Measurements from ENCODE around the gene CPB1.

CPB1 gene

DNA sequence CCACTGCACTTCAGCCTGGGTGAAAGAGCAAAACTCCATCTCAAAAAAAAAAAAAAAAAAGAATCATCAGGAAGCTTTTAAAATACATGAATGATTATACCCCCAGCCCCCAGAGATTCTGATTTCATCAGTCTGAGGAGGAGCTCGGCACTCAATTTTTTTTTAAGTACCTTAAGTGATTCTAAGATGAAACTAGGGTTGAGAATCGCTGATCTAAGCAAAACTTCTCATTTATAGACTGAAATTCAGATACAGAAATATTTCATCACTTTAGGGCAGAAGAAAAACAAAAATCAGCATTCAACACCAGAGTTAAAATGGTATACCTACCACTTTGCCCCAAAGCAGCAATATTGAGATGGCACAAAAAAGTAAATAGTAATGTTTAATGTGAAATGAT lies 62.2 kb downstream of the CPB1 start:
- Histone ChIP-seq H3K27ac (ENCODE audit: low read depth, low read length) (no peak overlapping the region), H3K4me3 (ENCODE audit: low read depth in 1 of 2, low read length in 2 of 2) (no peak overlapping the region), H3K4me1 (ENCODE audit: insufficient read depth, low read length) (no peaks in the 10 kb centered on the region), H3K9me3 (ENCODE audit: low read length) (no peaks in the 10 kb centered on the region), H3K9ac (ENCODE audit: low read length) (no peak overlapping the region), H3K36me3 (ENCODE audit: insufficient read depth, low read length) (no peaks in the 10 kb centered on the region), H3K27me3 (ENCODE audit: control insufficient read depth in 1 of 2, insufficient read depth in 2 of 2, low read length in 2 of 2) (no peaks in the 10 kb centered on the region)

DNA sequence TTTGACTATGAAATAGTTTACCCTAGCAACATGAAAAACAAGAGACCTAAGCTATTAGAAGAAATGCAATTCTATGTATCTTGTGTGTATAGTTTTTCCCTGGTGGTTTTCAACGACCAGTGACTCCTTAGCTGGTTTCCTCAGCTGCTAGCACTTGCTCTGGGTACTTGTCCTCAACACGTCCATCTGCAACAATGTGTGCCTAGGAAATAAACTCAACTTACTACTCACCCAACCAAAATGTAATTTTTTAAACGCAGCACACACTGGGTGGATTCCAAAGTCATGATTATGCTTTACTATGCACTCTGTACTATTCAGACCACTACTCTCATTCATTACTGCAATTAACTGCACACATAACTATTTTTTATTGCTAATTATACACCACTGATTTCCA lies 68.5 kb downstream of the CPB1 start:
- no peaks in the 10 kb centered on the region for H3K36me3 ChIP-seq (ENCODE audit: insufficient read depth, low read length)
- no peaks in the 10 kb centered on the region for H3K4me1 ChIP-seq (ENCODE audit: insufficient read depth, low read length)
- H3K4me3 ChIP-seq (ENCODE audit: low read depth in 1 of 2, low read length in 2 of 2): no peak overlapping the region
- H3K9ac ChIP-seq (ENCODE audit: low read length): no peak overlapping the region
- H3K27ac ChIP-seq (ENCODE audit: low read depth, low read length): no peak overlapping the region
- H3K9me3 ChIP-seq (ENCODE audit: low read length): no peaks in the 10 kb centered on the region
- H3K27me3 ChIP-seq (ENCODE audit: control insufficient read depth in 1 of 2, insufficient read depth in 2 of 2, low read length in 2 of 2): no peaks in the 10 kb centered on the region

DNA sequence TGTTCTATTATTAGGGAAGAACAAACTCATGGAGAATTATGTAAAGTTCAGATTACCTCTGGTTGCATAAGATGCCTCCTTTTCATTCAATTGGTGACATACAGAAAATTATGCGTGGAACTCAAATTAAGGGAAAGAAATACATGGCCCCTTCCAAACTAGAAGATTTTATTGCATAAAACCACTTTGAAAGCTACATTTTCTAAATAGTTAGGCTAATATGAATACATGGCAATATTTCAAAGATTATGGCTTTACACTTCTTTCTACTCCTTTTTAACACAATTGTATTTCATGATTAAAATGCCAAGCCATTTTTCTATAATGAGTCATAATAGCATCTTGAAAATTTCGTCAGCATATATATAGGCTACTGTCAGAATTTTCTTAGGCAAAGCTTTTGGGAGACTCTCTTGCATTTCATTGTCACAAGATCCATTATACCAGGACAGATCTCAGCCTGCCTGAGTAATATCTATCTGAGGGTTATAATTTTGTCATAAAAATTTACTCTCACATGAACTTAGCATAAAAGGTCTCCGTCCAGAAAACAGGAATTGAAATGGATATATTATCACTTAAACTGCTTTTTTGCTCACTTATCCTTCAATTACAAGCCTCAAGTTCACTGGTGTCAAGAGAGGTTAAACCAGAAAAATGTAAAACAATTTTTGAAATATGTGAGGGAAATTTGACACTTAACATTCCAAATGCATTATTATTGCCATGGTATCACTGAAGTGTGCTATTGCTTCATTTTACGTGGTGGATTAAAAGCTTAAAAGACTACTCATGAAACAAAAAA lies 74.6 kb downstream of the CPB1 start:
- no peaks in the 10 kb centered on the region for H3K4me1 ChIP-seq (ENCODE audit: insufficient read depth, low read length)
- H3K27me3 ChIP-seq (ENCODE audit: control insufficient read depth in 1 of 2, insufficient read depth in 2 of 2, low read length in 2 of 2): no peaks in the 10 kb centered on the region
- H3K9ac ChIP-seq (ENCODE audit: low read length): no peak overlapping the region
- H3K9me3 ChIP-seq (ENCODE audit: low read length): no peaks in the 10 kb centered on the region
- no peak overlapping the region for H3K27ac ChIP-seq (ENCODE audit: low read depth, low read length)
- no peaks in the 10 kb centered on the region for H3K36me3 ChIP-seq (ENCODE audit: insufficient read depth, low read length)
- H3K4me3 ChIP-seq (ENCODE audit: low read depth in 1 of 2, low read length in 2 of 2): no peak overlapping the region

DNA sequence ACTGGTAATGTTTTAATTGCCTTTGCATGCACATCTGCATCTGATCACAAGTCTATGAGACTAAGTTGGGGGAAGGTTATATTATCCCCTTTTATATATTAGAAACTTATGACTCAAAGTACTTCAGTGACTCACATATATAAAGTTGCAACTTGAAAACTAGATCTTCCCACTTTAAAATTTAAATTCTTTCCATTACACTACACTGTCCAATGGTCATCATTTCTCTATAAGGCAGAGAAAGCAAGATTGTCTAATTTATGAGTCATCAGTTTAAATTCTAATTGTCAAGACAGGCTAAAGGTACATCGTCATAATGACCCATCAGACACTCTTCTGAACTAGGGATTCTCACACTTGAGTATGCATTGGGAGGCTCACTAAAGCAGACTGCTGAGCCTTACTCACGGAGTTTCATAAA lies 75.4 kb downstream of the CPB1 start:
- H3K36me3 ChIP-seq (ENCODE audit: insufficient read depth, low read length): no peaks in the 10 kb centered on the region
- H3K27ac ChIP-seq (ENCODE audit: low read depth, low read length): no peak overlapping the region
- no peak overlapping the region for H3K9ac ChIP-seq (ENCODE audit: low read length)
- no peaks in the 10 kb centered on the region for H3K4me1 ChIP-seq (ENCODE audit: insufficient read depth, low read length)
- H3K4me3 ChIP-seq (ENCODE audit: low read depth in 1 of 2, low read length in 2 of 2): no peak overlapping the region
- H3K27me3 ChIP-seq (ENCODE audit: control insufficient read depth in 1 of 2, insufficient read depth in 2 of 2, low read length in 2 of 2): no peaks in the 10 kb centered on the region
- no peaks in the 10 kb centered on the region for H3K9me3 ChIP-seq (ENCODE audit: low read length)

DNA sequence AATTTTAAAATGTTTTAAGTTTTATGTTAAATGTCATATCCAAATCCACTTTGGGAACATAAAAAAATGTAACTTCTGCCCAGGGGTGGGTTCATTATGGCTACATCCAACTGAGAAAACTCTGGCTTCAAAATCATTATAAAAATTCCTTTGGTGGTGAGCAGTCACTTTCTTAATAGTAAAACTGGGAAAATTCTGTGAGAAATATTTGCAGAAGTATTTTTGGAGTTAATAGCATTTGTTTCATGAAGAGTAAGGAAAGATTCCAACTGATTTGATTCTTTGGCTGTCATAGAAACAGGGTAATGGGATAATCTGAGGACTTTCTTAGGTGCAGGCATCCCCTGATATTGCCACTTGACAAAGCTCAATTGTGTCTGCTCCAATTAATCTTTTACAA lies 76.3 kb downstream of the CPB1 start:
- Histone ChIP-seq H3K36me3 (ENCODE audit: insufficient read depth, low read length) (no peaks in the 10 kb centered on the region), H3K27me3 (ENCODE audit: control insufficient read depth in 1 of 2, insufficient read depth in 2 of 2, low read length in 2 of 2) (no peaks in the 10 kb centered on the region), H3K4me1 (ENCODE audit: insufficient read depth, low read length) (no peaks in the 10 kb centered on the region), H3K9me3 (ENCODE audit: low read length) (no peaks in the 10 kb centered on the region), H3K27ac (ENCODE audit: low read depth, low read length) (no peak overlapping the region), H3K4me3 (ENCODE audit: low read depth in 1 of 2, low read length in 2 of 2) (no peak overlapping the region), H3K9ac (ENCODE audit: low read length) (no peak overlapping the region)

DNA sequence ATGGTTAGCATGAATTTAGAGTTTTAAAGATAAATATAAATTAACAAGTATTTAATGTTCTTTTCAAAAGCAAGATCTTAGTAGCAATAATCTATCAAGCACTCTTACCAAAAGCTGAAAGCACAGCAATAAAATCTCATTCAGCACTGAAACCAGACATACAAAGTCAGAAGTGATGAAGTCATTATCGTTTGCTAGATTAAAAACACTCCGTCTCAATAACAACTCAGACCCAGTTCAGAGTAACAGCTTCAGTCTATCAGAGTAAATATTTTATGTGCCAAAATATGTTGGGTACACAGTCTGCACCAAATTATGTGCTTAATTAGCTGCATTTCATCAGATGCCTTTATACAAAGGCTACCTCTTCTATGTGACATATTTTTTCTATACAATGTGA lies 79.1 kb downstream of the CPB1 start:
- Histone ChIP-seq H3K36me3 (ENCODE audit: insufficient read depth, low read length) (no peaks in the 10 kb centered on the region), H3K9ac (ENCODE audit: low read length) (no peak overlapping the region), H3K4me3 (ENCODE audit: low read depth in 1 of 2, low read length in 2 of 2) (no peak overlapping the region), H3K4me1 (ENCODE audit: insufficient read depth, low read length) (no peaks in the 10 kb centered on the region), H3K27me3 (ENCODE audit: control insufficient read depth in 1 of 2, insufficient read depth in 2 of 2, low read length in 2 of 2) (no peaks in the 10 kb centered on the region), H3K27ac (ENCODE audit: low read depth, low read length) (no peak overlapping the region), H3K9me3 (ENCODE audit: low read length) (no peaks in the 10 kb centered on the region)
